ENCODE results near the gene EZH1. TPM values are rescaled to one million over a fixed set of nuclear protein-coding genes. Genes with fewer than 3 reads are reported as not detected.

Gene EZH1
- total and polyA plus RNA-seq, 2 experiments from 2014 or later, result 9.5 to 22.5 TPM

GRCh38 chr17:42740699-42741098 is 4.1 kb downstream of the EZH1 start:
- DNase-seq (ENCODE audit: low spot score), result no peak
- TF ChIP-seq EZH2phosphoT487 (IDR thresholded peaks at IDR 0.05; ENCODE audit: low read depth, severe bottlenecking, unreplicated experiment), result no peak
- TF ChIP-seq CTCF (IDR thresholded peaks at IDR 0.05; ENCODE audit: poor library complexity), result no peak
- no peak for TF ChIP-seq EZH2 (IDR thresholded peaks at IDR 0.05; ENCODE audit: borderline replicate concordance)
- peaks cover 48% of the 10 kb centered on the region for H3K79me2 ChIP-seq
- H3K27ac ChIP-seq, result no peak overlapping the region
- no peak overlapping the region for H2AFZ ChIP-seq
- no peaks in the 10 kb centered on the region for H3K27me3 ChIP-seq
- peaks cover 10% of the 10 kb centered on the region for H3K4me1 ChIP-seq (ENCODE audit: insufficient read depth)
- 86% methylated on average over 1 of the region's 1 CpG for WGBS (ENCODE audit: low lambda C conversion rate, missing lambda C conversion rate)
- H3K9me3 ChIP-seq (ENCODE audit: low read depth), result no peaks in the 10 kb centered on the region
- H3K36me3 ChIP-seq (replicated peaks; ENCODE audit: insufficient read depth, low read depth), result no peaks in the 10 kb centered on the region
- H3K4me3 ChIP-seq, result no peak overlapping the region
- H3K9me2 ChIP-seq (replicated peaks; ENCODE audit: insufficient read depth), result no peaks in the 10 kb centered on the region
- H4K20me1 ChIP-seq (ENCODE audit: insufficient read depth, poor library complexity, severe bottlenecking), result no peaks in the 10 kb centered on the region
- no peak overlapping the region for H3K4me2 ChIP-seq

- H3K79me2 ChIP-seq, result no peaks in the 10 kb centered on the region
- no peak overlapping the region for H3K27ac ChIP-seq
- H3K4me3 ChIP-seq, result no peak overlapping the region
- TF ChIP-seq EZH2phosphoT487 (IDR thresholded peaks at IDR 0.05; ENCODE audit: low read depth, severe bottlenecking, unreplicated experiment), result no peak
- TF ChIP-seq EZH2 (IDR thresholded peaks at IDR 0.05; ENCODE audit: borderline replicate concordance), result no peak
- no peak for TF ChIP-seq CTCF (IDR thresholded peaks at IDR 0.05; ENCODE audit: poor library complexity)
- no peaks in the 10 kb centered on the region for H3K4me1 ChIP-seq (ENCODE audit: insufficient read depth)
- no peak overlapping the region for H2AFZ ChIP-seq
- H3K9me3 ChIP-seq (ENCODE audit: low read depth), result no peaks in the 10 kb centered on the region
- no peak for DNase-seq (ENCODE audit: low spot score)
- H3K27me3 ChIP-seq, result no peaks in the 10 kb centered on the region
- no peaks in the 10 kb centered on the region for H3K9me2 ChIP-seq (replicated peaks; ENCODE audit: insufficient read depth)
- H3K36me3 ChIP-seq (replicated peaks; ENCODE audit: insufficient read depth, low read depth), result no peaks in the 10 kb centered on the region
- no peak overlapping the region for H3K4me2 ChIP-seq
- H4K20me1 ChIP-seq (ENCODE audit: insufficient read depth, poor library complexity, severe bottlenecking), result no peaks in the 10 kb centered on the region
- WGBS (ENCODE audit: low lambda C conversion rate, missing lambda C conversion rate), result 99% methylated on average over 6 of the region's 6 CpGs
These were observed 19.7 kb downstream of the EZH1 start for GRCh38 chr17:42725143-42725542.

- TF ChIP-seq EZH2phosphoT487 (IDR thresholded peaks at IDR 0.05; ENCODE audit: low read depth, severe bottlenecking, unreplicated experiment), result no peak
- no peak for TF ChIP-seq CTCF (IDR thresholded peaks at IDR 0.05; ENCODE audit: poor library complexity)
- no peak for TF ChIP-seq EZH2 (IDR thresholded peaks at IDR 0.05; ENCODE audit: borderline replicate concordance)
- WGBS (ENCODE audit: low lambda C conversion rate, missing lambda C conversion rate), result 77% methylated on average over 3 of the region's 3 CpGs
These were observed 21.2 kb downstream of the EZH1 start for GRCh38 chr17:42723636-42724035.

More at GRCh38 chr17:42723636-42724035, 21.2 kb downstream of the EZH1 start:
- Histone ChIP-seq H4K20me1 (ENCODE audit: insufficient read depth, poor library complexity, severe bottlenecking) (no peaks in the 10 kb centered on the region), H2AFZ (no peak overlapping the region), H3K27me3 (no peaks in the 10 kb centered on the region), H3K4me3 (no peak overlapping the region), H3K9me2 (replicated peaks; ENCODE audit: insufficient read depth) (no peaks in the 10 kb centered on the region), H3K27ac (no peak overlapping the region), H3K36me3 (replicated peaks; ENCODE audit: insufficient read depth, low read depth) (no peaks in the 10 kb centered on the region), H3K4me2 (no peak overlapping the region), H3K79me2 (no peaks in the 10 kb centered on the region), H3K4me1 (ENCODE audit: insufficient read depth) (no peaks in the 10 kb centered on the region), H3K9me3 (ENCODE audit: low read depth) (no peaks in the 10 kb centered on the region)
- DNase-seq (ENCODE audit: low spot score), result no peak
